GM21723 (cell line): Measurements from ENCODE around the gene DNAI2.

ENCODE experiments used
- ATAC-seq: cut with Tn5 transposase; IDR thresholded peaks from one replicate; pipeline ENCODE4 v1.9.1; 2021; ENCODE audit warnings: mild to moderate bottlenecking, moderate library complexity; ENCODE audit not compliant: unreplicated experiment

Gene DNAI2

DNA sequence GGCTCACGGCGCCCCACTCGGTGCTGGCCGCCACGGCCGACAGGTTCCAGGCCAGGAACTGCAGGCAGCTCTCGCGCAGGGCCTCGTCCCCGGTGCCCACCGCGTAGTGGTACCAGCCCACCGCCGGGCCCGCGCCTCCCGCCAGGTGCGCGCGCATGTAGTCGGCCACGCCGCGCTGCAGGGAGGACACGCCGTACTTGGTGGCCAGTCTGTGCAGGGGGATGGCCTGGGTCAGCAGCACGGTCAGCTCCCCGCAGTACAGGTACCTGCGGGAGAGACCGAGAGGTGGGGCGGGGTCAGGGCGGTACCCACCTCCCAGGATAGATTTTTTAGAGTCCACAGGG, 83.4 kb downstream of the DNAI2 start:
- ATAC-seq = no peak

DNA sequence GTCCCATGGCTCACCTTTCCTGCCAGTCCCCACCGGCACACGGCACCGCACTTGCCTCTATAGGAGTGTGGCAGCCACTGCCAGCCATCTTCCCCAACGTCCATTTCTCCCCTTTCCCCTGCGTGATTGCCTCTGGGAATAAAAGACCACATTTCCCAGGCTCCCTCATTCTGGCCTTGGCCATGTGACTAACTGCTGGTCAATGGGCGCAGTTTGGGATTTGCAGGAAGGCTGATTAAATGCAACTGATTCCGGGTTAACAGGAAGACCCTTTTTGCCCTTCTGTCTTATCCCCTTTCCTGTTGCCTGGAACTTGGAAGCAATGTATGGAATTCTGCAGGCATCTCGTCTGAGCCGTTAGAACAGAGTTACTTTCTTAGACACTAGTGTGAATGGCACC, 84.7 kb downstream of the DNAI2 start:
- no peak for ATAC-seq

DNA sequence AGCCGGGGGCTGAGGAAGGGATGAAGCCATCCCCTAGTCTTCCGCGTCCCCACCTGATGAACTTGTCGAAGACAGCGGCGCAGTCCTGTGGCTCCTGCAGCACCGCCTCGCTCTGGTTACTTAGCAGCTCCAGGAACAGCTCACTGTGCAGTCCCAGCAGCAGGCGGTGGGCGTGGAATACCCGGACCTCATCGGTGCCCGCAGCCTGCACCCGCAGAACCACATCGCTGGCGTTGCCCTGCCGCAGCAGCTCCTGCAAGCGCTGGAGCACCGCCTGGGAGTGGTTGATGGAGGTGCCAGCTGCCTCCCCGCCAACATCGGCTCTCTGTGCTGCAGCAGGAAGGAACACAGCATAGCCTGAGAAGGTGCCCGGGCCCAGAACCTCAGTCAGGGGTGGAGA, 85.9 kb downstream of the DNAI2 start:
- no peak for ATAC-seq

DNA sequence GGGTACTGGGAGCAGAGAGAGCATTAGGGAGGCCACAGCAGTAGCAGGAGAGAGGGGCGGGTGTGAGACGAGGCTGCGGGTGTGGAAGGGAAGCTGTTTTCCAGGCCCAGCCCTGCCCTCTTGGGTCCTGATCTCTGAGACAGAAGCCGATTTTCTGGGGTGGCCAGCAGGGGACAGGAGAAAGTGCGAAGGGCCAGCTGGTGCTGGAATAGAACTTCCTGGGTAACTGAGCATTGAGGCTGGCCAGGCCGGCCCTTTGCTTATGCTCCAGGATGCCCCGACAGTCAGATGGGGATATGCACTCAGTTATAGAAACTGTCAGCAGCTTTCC, 86.8 kb downstream of the DNAI2 start:
- no peak for ATAC-seq

DNA sequence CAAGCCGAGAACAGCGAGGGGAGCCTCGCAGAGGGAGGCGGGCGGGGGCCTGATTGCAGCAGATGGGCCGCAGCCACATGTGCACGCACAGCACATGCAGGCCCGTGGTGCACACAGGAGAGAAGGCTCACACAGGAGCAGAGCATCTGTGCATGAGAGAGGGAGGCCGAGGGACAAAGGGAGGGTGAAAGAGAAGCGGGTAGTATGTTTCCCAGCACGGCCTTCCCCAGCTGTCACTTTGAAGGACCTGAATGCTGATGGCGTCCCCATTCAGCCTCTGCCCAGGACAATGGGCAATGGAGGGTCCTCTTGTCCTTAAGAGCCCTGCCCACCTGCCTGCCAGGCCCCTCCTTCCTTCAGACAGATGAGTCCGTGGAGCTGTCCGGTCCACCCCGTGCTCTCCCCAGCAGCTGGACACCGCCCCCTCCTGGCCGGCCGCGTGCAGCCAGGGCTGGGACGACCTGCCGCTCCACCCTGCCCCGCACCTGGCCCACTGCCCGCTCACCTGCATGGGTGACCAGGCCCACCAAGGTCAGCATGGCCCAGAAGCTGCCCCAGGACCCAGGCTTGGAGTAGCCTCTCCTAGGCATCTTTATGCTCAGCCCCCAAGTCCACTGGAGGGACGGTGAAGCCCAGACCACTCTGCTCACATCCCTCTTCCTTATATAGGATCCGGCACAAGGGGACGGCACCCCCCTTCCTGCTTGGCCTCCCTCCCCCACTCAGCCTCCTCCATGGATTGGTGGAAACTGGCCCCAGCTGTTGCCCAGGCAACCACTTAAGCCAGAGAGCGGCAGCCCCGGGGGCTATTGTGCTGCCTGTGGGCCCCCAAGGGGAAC, 87.4 kb downstream of the DNAI2 start, which contains the start of gene BTBD17:
Gene BTBD17, minus strand, starts transcription at position 639 of the 839 bp plus-strand sequence. Its CDS starts 49 bp downstream, at position 590.
- no peak for ATAC-seq

DNA sequence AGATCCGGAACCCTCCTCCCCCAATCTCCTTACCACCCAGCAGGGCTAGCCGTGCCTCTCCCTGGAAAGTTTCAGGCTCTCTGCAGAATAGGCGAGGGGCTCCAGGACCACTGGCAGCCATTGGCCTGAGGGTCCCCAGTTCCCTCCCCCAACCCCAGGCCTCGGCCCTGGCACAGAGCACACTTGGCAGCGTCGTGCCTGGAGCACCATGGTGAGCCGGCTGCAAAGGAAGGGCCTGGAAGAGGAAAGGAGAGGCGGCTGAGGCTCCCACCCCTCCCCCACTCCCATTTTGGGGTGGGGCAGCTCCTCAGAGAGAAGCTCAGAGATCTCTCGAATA, 88.0 kb downstream of the DNAI2 start:
- no peak for ATAC-seq

DNA sequence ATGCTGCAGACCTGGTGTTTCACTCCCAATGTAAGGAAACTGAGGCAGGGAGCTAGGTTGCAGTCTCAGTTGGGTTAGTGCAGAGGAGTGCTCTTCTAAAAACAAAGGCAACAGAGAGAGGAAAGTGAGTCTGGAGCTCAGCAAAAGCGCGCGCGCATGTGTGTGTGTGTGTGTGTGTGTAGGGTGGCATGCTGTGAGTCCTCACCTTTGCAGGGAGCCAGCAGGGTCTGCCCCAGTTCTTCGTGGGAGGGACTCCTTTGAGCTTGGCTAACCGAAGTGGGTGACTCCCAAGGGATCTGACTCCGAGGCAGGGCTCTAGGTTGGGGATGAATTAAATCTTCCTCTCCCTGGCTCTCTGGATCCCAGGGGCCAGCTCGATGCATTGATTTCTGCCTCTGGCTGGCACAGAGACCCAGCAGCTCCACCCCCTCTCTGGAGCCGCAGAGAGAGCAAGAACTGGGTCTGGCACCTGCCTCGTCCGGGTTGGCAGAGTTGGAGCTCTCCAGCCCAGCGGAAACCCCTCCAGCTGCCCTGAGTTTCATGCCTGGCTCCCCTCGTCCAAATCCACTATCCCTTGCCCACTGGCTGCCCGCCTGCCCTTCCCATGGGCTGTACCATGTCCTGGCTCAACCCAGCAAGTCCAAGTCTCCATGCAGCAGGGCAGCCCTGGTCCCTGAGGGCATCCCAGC, 88.9 kb downstream of the DNAI2 start:
- ATAC-seq = no peak
